Upper lobe of left lung (tissue), 6 donors: ENCODE measurements around the gene ARL6. TPM values are rescaled to one million over a fixed set of nuclear protein-coding genes. Genes with fewer than 3 reads are reported as not detected.
"Not testable (repeated sequence)": the region's sequence is repeated elsewhere in the genome, so short reads cannot be mapped to it uniquely, and the experiment has no call there.

Experiments
- ATAC-seq, 2 donors: fragments of 200-7000 bp; cut with Tn5 transposase; one replicate each; pipeline ENCODE4 v1.9.1; 2022; ENCODE audit warnings: mild to moderate bottlenecking in 2 of 2, moderate library complexity in 2 of 2; ENCODE audit not compliant: low FRiP score in 2 of 2
- DNase-seq, 2 donors: peaks; one replicate each; pipeline ENCODE4 v3.0.0-alpha.2; 2019 to 2020
- H3K27ac ChIP-seq, 4 donors: fragments of 200-600 bp; sonication (generic); one replicate each; pipeline ENCODE4 v1.5.1; 2016 to 2019
- H3K27me3 ChIP-seq, 4 donors: fragments of 200-600 bp; sonication (generic); one replicate each; pipeline ENCODE4 v1.5.1; 2017 to 2019
- H3K36me3 ChIP-seq, 4 donors: fragments of 200-600 bp; sonication (generic); one replicate each; pipeline ENCODE4 v1.5.1; 2016 to 2019
- H3K4me1 ChIP-seq, 4 donors: fragments of 200-600 bp; sonication (generic); one replicate each; pipeline ENCODE4 v1.5.1; 2018 to 2019
- H3K4me3 ChIP-seq, 4 donors: fragments of 200-600 bp; sonication (generic); one replicate each; pipeline ENCODE4 v1.5.1; 2017 to 2019; ENCODE audit warnings: mild to moderate bottlenecking in 2 of 4, moderate library complexity in 1 of 4
- H3K9me3 ChIP-seq, 4 donors: fragments of 200-600 bp; sonication (generic); one replicate each; pipeline ENCODE4 v1.5.1; 2018 to 2019
- CTCF ChIP-seq, 6 experiments: fragments of 450-650 bp in 4 of 6; fragments of 200-600 bp in 2 of 6; sonication (generic) in 2 of 6; IDR thresholded peaks; one replicate each; pipeline ENCODE4 v1.5.1; 2016 to 2019; ENCODE audit warnings: antibody characterized with exemption in 6 of 6
- EP300 ChIP-seq, 4 donors: sonication (generic); formaldehyde crosslinking; IDR thresholded peaks; one replicate each; pipeline ENCODE4 v1.5.1; 2017; ENCODE audit warnings: antibody characterized with exemption in 4 of 4, control low read depth in 2 of 4
- POLR2A ChIP-seq, 4 donors: fragments of 450-650 bp; IDR thresholded peaks; one replicate each; pipeline ENCODE4 v1.5.1; 2016 to 2017; ENCODE audit warnings: antibody characterized with exemption in 4 of 4, mild to moderate bottlenecking in 2 of 4
- POLR2AphosphoS5 ChIP-seq, 2 donors: sonication (generic); formaldehyde crosslinking; IDR thresholded peaks; one replicate each; pipeline ENCODE4 v1.5.1; 2017; ENCODE audit warnings: antibody characterized with exemption in 2 of 2
- WGBS, 2 donors: methylation state at CpG; one replicate each; pipeline ENCODE4 v1.1.5; 2017 to 2018; 5-methylcytosine and 5-hydroxymethylcytosine counted together
- total RNA-seq, 6 donors: library from RNA; depleted of rRNA in 4 of 6; stranded (reverse); fragments of >200 nt in 4 of 6; gene quantifications; one replicate each; pipeline versions ENCODE4 v1.1.0 to v1.2.1, GENCODE V29; 2016 to 2021
- donor health status: DM: no; HTN: no; CAD: no; lungs with moderate emphysema.
- donor health status: DM: no; HTN: yes; CAD: no; lungs with severe emphysema.

Gene ARL6
- total RNA-seq, 6 donors from 2014 or later = 4.0 to 12.6 (median 9.1) TPM

- H3K27me3 ChIP-seq = peaks cover 0 to 3% (median 0%) of the 10 kb centered on the region in 4 donors
- peaks cover 10 to 29% (median 19%) of the 10 kb centered on the region in 4 donors for H3K4me1 ChIP-seq
- TF ChIP-seq EP300 (IDR thresholded peaks at IDR 0.05) (no peak), POLR2AphosphoS5 (IDR thresholded peaks at IDR 0.05) (no peak), CTCF (IDR thresholded peaks at IDR 0.05) (no peak), POLR2A (IDR thresholded peaks at IDR 0.05) (no peak)
- DNase-seq = no peak
- H3K4me3 ChIP-seq = no peak overlapping the region
- no peak overlapping the region for H3K27ac ChIP-seq
- H3K9me3 ChIP-seq = no peaks in the 10 kb centered on the region
- no peak for ATAC-seq
- WGBS, 2 donors = 81 to 88% methylated on average over 1 of the region's 1 CpG
- H3K36me3 ChIP-seq = no peaks in the 10 kb centered on the region
Observed at GRCh38 chr3:97825101-97825500, 60.5 kb downstream of the ARL6 start.

GRCh38 chr3:97827741-97828471 lies 63.3 kb downstream of the ARL6 start:
- Histone ChIP-seq H3K4me1 (peaks cover 9 to 20% (median 15%) of the 10 kb centered on the region in 4 donors), H3K36me3 (no peaks in the 10 kb centered on the region), H3K4me3 (no peak overlapping the region), H3K27ac (no peak overlapping the region), H3K9me3 (no peaks in the 10 kb centered on the region), H3K27me3 (no peaks in the 10 kb centered on the region)
- WGBS, 2 donors = 39 to 64% methylated on average over 2 of the region's 2 CpGs
- DNase-seq (no peak), ATAC-seq (no peak)
- TF ChIP-seq CTCF (IDR thresholded peaks at IDR 0.05) (no peak), POLR2AphosphoS5 (IDR thresholded peaks at IDR 0.05) (no peak), POLR2A (IDR thresholded peaks at IDR 0.05) (no peak), EP300 (IDR thresholded peaks at IDR 0.05) (no peak)

GRCh38 chr3:97829198-97829597 lies 64.6 kb downstream of the ARL6 start:
- DNase-seq (no peak), ATAC-seq (no peak)
- Histone ChIP-seq H3K9me3 (no peaks in the 10 kb centered on the region), H3K36me3 (no peaks in the 10 kb centered on the region), H3K4me3 (no peak overlapping the region), H3K27me3 (no peaks in the 10 kb centered on the region), H3K27ac (no peak overlapping the region), H3K4me1 (peaks cover 9 to 16% (median 9%) of the 10 kb centered on the region in 4 donors)
- no peak for TF ChIP-seq POLR2AphosphoS5 (IDR thresholded peaks at IDR 0.05)
- TF ChIP-seq CTCF (IDR thresholded peaks at IDR 0.05) = no peak
- TF ChIP-seq EP300 (IDR thresholded peaks at IDR 0.05) = no peak
- TF ChIP-seq POLR2A (IDR thresholded peaks at IDR 0.05) = no peak
- 82 to 86% methylated on average over 2 of the region's 2 CpGs for WGBS, 2 donors

- no peaks in the 10 kb centered on the region for H3K27me3 ChIP-seq
- no peaks in the 10 kb centered on the region for H3K36me3 ChIP-seq
- WGBS, 2 donors = 45 to 48% methylated on average over 2 of the region's 2 CpGs
- peaks cover 0 to 4% (median 0%) of the 10 kb centered on the region in 4 donors for H3K4me1 ChIP-seq
- DNase-seq (no peak), ATAC-seq (no peak)
- H3K9me3 ChIP-seq = no peaks in the 10 kb centered on the region
- TF ChIP-seq POLR2AphosphoS5 (IDR thresholded peaks at IDR 0.05) (no peak), EP300 (IDR thresholded peaks at IDR 0.05) (no peak), POLR2A (IDR thresholded peaks at IDR 0.05) (no peak), CTCF (IDR thresholded peaks at IDR 0.05) (no peak)
- no peak overlapping the region for H3K27ac ChIP-seq
- H3K4me3 ChIP-seq = no peak overlapping the region
Observed at GRCh38 chr3:97830638-97831037, 66.1 kb downstream of the ARL6 start.

GRCh38 chr3:97831140-97831539 lies 66.6 kb downstream of the ARL6 start:
- Histone ChIP-seq H3K4me3 (no peak overlapping the region), H3K27ac (no peak overlapping the region), H3K4me1 (peaks cover 0 to 3% (median 0%) of the 10 kb centered on the region in 4 donors), H3K27me3 (no peaks in the 10 kb centered on the region), H3K36me3 (no peaks in the 10 kb centered on the region), H3K9me3 (no peaks in the 10 kb centered on the region)
- DNase-seq (no peak), ATAC-seq (no peak)
- TF ChIP-seq CTCF (IDR thresholded peaks at IDR 0.05) (no peak), POLR2AphosphoS5 (IDR thresholded peaks at IDR 0.05) (no peak), POLR2A (IDR thresholded peaks at IDR 0.05) (no peak), EP300 (IDR thresholded peaks at IDR 0.05) (no peak)
- 95 to 100% methylated on average over 1 of the region's 1 CpG for WGBS, 2 donors

GRCh38 chr3:97833184-97833583 lies 68.6 kb downstream of the ARL6 start:
- not testable (repeated sequence) for H3K27ac ChIP-seq, H3K36me3 ChIP-seq, H3K4me1 ChIP-seq, H3K4me3 ChIP-seq, DNase-seq, H3K9me3 ChIP-seq, ATAC-seq, H3K27me3 ChIP-seq
- WGBS, 2 donors = 92 to 93% methylated on average over 4 of the region's 4 CpGs
